Measurements from ENCODE around the gene LY6G5C. TPM values are rescaled to one million over a fixed set of nuclear protein-coding genes. Genes with fewer than 3 reads are reported as not detected.

LY6G5C gene
- total RNA-seq, 1 donor from 2014 or later, result not detected

- peaks cover 4% of the 10 kb centered on the region for H3K36me3 ChIP-seq (ENCODE audit: control insufficient read depth, insufficient read depth, low read length)
- TF ChIP-seq CTCF (IDR thresholded peaks at IDR 0.05; ENCODE audit: insufficient read depth, low read length, severe bottlenecking), result no peak
- no peak for FAIRE-seq
- H3K4me3 ChIP-seq (ENCODE audit: low read depth, low read length), result no peak overlapping the region
- H3K27me3 ChIP-seq (ENCODE audit: control insufficient read depth, insufficient read depth, low read length), result no peaks in the 10 kb centered on the region
- no peak for DNase-seq (ENCODE audit: low read depth)
These were observed 20.0 kb upstream of the LY6G5C start for GRCh38 chr6:31700740-31701401.

GRCh38 chr6:31697555-31697954 lies 16.7 kb upstream of the LY6G5C start:
- Histone ChIP-seq H3K4me3 (ENCODE audit: low read depth, low read length) (no peak overlapping the region), H3K27me3 (ENCODE audit: control insufficient read depth, insufficient read depth, low read length) (no peaks in the 10 kb centered on the region), H3K36me3 (ENCODE audit: control insufficient read depth, insufficient read depth, low read length) (peaks cover 14% of the 10 kb centered on the region)
- DNase-seq (ENCODE audit: low read depth), result no peak
- FAIRE-seq, result no peak
- TF ChIP-seq CTCF (IDR thresholded peaks at IDR 0.05; ENCODE audit: insufficient read depth, low read length, severe bottlenecking), result no peak

DNA sequence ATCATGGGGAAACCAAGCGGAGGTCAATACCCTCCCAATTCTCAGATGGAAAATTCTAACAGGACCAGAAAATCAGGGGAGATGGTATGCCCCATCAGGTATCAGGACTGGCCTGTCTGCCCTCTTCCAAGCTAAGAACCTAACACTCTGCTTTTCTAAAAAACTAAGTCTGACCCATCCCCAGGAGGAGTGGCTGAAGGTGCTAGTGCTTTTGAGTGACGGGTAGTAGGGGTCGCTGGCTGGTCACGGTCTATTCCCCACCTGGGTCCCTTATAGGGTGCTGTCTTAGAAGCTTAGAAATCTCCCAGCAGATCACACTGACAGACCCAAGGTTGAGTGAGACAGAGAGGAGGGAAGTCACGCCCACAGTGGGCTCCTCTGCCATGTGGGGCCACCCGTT lies 12.7 kb upstream of the LY6G5C start:
- H3K27me3 ChIP-seq (ENCODE audit: control insufficient read depth, insufficient read depth, low read length), result no peaks in the 10 kb centered on the region
- no peak overlapping the region for H3K4me3 ChIP-seq (ENCODE audit: low read depth, low read length)
- peaks cover 29% of the 10 kb centered on the region for H3K36me3 ChIP-seq (ENCODE audit: control insufficient read depth, insufficient read depth, low read length)
- FAIRE-seq, result no peak
- TF ChIP-seq CTCF (IDR thresholded peaks at IDR 0.05; ENCODE audit: insufficient read depth, low read length, severe bottlenecking), result no peak
- DNase-seq (ENCODE audit: low read depth), result no peak

DNA sequence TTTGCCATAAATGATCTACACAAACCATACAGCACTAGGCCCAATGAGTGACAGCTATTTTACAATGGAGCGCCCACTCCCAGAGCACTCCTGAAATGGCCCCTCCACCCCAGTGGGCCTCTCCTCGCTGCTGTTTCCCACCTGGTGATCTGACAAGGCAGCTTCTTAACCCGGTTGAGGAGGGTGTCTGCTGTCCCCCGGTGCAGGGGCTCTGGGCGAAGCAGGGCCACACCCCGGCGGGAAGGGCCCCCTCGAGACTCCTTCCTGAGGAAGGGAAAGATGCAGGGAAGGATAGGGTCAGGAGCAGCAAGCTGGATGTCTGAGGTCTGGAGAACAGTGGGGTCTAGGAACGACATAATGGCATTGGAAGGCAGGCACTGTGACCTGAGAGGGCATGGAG lies 12.0 kb upstream of the LY6G5C start:
- H3K36me3 ChIP-seq (ENCODE audit: control insufficient read depth, insufficient read depth, low read length), result peaks cover 34% of the 10 kb centered on the region
- no peak for TF ChIP-seq CTCF (IDR thresholded peaks at IDR 0.05; ENCODE audit: insufficient read depth, low read length, severe bottlenecking)
- no peak overlapping the region for H3K4me3 ChIP-seq (ENCODE audit: low read depth, low read length)
- no peak for FAIRE-seq
- H3K27me3 ChIP-seq (ENCODE audit: control insufficient read depth, insufficient read depth, low read length), result no peaks in the 10 kb centered on the region
- DNase-seq (ENCODE audit: low read depth), result no peak

GRCh38 chr6:31692353-31692752 lies 11.5 kb upstream of the LY6G5C start:
- no peaks in the 10 kb centered on the region for H3K27me3 ChIP-seq (ENCODE audit: control insufficient read depth, insufficient read depth, low read length)
- H3K36me3 ChIP-seq (ENCODE audit: control insufficient read depth, insufficient read depth, low read length), result peaks cover 38% of the 10 kb centered on the region
- FAIRE-seq (no peak), DNase-seq (ENCODE audit: low read depth) (no peak)
- no peak overlapping the region for H3K4me3 ChIP-seq (ENCODE audit: low read depth, low read length)
- TF ChIP-seq CTCF (IDR thresholded peaks at IDR 0.05; ENCODE audit: insufficient read depth, low read length, severe bottlenecking), result no peak

- DNase-seq (ENCODE audit: low read depth) (no peak), FAIRE-seq (no peak)
- Histone ChIP-seq H3K36me3 (ENCODE audit: control insufficient read depth, insufficient read depth, low read length) (peaks cover 37% of the 10 kb centered on the region), H3K27me3 (ENCODE audit: control insufficient read depth, insufficient read depth, low read length) (no peaks in the 10 kb centered on the region), H3K4me3 (ENCODE audit: low read depth, low read length) (no peak overlapping the region)
- no peak for TF ChIP-seq CTCF (IDR thresholded peaks at IDR 0.05; ENCODE audit: insufficient read depth, low read length, severe bottlenecking)
These were observed 10.8 kb upstream of the LY6G5C start for GRCh38 chr6:31691564-31692108.
